HG02763 (cell line): Measurements from ENCODE around the gene FBXO31.

Experiments used
- ATAC-seq: cut with Tn5 transposase; IDR thresholded peaks from one replicate; pipeline ENCODE4 v1.9.1; 2021; ENCODE audit warnings: mild to moderate bottlenecking, moderate library complexity; ENCODE audit not compliant: unreplicated experiment

The FBXO31 gene

DNA sequence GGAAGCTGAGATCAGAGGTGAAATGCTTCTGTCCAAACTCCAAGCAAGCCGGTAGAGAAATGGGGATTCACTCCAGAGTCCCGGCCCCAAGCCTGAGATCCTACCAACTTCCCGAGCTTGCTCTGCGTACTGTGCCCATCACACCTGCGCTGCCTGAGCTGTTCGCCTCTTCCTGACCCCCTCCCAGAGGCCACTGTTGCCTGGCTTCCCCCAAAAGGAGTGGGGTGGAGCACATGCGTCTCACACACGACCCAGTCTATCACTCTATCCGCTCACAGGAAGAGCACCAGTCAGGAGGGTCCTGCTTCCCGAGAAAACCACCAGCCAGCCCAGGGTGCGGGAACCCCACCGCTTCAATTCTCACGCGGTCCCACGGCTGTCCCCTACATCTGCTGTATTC lies 52.9 kb downstream of the FBXO31 start:
- no peak for ATAC-seq

DNA sequence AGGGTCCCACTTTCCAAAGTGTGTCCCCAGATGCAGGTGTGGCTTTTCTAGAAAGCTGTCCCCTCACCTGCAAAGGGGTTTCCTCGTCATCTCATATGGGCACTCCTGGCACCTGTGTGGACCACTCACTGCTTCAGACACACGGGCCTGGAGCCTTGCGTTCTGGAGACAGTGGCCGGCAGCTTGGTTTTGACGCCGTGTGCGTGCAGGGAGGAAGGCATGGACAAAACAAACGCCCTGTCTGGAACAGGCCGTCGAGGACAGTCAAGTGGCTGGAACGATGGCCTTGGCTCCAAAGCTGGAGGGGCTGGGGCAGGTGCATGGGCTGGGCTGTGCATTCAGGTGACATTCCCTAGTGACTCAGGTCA lies 53.3 kb downstream of the FBXO31 start:
- ATAC-seq = no peak

DNA sequence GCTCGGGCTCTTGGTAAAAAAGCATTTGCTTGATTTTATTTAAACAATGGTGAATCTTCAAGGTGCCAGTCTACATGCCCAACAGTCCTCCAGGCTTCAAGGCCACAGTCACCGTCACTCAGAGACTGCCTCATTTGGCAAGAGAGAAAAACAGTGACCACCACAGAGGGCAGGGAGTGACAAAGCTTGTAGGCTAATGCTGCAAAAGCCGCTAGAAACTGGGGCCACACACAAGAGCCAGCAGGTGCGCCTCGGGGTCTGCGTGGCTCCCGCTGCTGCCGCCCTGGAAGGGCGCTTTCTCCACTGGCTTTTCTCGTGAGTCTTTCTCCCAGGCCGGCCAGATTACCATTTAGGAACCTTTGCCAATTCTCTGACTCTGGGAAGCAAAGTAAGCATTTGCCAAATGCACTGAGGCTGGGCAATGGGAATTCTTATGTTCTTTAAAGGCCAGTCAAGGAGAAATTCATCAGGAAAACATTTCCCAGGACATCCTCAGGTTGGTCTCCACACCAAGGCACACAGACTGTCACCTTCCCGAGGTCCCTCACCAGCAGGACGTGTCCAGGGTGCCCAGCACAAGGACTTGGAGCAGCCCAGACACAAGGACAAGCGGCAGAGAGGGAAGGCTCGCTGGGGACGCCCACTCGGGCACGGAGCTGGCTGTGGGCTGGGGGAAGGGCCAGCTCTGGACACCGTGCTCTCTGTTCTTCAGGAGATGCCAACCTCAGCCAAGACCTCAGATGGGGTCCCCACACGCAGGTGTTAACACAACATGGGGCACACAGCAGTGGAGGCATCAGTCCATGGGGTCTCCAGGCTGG lies 53.9 kb downstream of the FBXO31 start:
- no peak for ATAC-seq

DNA sequence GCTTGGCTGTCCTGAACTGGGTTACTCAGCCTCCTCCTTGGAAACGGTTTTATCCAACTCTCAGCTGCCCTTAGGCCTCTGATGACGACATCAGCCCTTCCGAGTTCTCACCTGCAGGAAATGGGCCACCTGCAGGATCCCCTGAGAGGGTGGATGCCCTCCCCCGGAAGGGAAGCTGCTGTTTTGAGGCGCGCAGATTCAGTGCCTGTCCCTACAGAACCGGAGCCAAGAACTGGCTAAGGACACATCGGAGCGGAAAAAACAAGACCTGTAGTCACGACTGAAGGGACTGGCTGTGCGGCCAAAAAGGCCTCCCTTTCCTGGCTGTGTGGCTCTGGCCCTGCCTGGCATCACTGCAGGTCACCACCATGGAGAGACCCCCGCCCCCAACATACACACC lies 54.7 kb downstream of the FBXO31 start:
- no peak for ATAC-seq

DNA sequence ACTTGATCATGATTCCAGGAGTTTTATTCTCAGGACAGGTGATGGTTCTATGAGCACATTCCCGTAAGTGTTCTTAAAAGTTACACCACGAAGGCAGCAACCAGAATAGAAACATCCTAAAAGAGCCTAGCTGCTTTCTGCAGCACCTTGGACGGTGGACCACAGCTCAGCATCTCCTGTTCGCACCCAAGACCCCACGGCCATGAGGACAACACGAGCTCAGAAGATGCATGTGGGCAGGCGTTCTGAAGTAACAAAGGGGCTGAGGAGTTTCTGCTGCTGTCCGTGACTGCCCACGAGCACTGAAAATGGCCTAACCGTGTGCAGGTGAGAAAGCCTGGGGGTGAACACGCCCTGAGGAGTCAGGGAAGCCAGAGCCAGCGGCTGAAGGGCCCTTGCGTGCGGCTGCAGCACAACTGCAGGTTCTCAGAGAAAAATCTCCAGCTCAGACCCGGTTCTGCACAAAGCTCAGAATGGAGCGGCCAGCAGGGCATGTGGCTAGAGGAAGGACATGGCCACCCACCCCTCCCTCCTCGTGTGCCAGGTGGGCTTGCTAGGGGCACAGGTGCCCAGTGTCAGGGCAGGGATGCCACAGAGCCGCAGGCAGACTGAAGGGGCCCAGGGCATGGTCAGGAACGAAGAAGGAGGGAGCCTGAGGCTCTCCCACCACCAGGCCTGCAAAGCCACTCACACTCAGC lies 55.6 kb downstream of the FBXO31 start:
- no peak for ATAC-seq

DNA sequence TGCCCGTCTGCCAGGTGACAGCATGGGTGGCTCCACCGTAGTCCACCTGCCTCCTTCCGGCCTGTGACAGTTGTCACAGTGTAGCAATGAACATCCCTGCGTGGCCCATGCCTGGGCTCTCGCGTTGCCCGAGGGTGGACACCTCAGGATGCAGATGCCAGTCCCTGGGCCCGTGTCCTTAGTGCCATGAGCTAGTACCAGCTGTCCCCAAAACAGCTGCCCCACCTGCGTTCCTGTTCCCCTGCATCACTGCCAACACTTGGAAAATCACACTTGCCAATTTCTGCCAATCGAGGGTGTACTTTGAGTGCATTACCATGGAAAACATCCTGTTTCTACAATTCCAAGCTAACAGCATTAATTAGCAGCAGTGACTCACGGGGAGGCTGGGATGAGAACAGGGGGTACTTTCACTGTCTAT lies 57.4 kb downstream of the FBXO31 start:
- no peak for ATAC-seq

DNA sequence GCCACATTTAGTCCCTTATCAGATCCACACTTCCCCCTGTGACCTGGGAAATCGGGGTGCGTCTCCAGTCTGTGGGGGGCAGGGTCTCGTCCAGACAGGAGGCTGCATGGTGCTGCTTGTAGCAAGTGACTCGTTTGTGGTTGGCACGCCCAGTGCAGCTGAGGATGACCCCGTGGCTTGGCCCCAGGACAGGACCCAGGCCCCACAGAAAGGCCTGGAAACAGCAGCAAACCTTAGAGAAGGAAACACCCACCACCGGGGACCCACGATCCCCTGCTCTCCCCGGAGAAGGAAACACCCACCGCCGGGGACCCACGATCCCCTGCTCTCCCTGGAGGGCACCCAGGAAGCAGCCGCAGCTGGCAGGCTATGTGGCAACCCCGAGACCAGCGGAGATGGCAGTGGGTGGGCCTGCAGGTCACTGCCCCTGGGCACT lies 58.1 kb downstream of the FBXO31 start:
- ATAC-seq = no peak

DNA sequence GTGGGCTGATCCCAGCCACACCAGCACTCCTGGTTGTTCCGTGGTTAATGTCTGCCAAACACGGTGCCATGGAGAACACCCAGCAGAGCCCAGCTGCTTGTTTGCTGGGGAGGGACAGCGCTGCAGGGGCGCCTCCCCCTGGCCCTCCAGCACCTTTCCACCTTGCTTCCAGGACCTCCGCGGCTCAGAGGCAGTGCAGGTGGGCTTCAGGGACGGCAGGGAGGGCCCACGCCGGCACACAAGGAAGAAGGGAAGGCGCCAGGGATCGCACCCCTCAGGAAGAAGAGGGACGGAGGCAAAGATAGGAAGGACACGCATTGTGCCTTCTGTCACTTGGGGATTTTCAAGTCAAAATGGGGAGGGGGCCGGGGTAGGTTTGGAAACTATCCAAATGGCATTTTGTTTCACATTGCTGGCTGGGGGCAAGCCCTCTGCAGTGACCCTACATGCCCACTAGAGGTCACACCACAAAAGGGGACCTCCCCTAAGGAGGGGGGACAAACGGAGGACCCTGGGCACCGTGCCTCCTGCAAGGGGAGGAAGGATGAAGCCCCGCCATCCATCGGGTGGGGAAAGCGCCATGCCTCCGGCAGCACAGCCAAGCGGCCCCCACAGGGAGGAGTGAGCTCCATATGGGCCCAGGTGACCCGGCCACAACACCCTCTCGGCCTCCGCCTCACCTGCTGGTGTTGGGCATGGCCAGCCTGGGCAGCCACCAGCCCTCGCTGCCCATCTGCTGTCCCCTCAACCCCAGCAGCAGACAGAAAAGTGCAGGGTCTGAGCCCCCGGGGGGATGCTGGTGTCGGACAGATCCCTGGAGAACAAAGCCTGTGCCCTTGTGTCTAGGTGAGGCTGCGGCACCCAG lies 58.9 kb downstream of the FBXO31 start:
- ATAC-seq = no peak

DNA sequence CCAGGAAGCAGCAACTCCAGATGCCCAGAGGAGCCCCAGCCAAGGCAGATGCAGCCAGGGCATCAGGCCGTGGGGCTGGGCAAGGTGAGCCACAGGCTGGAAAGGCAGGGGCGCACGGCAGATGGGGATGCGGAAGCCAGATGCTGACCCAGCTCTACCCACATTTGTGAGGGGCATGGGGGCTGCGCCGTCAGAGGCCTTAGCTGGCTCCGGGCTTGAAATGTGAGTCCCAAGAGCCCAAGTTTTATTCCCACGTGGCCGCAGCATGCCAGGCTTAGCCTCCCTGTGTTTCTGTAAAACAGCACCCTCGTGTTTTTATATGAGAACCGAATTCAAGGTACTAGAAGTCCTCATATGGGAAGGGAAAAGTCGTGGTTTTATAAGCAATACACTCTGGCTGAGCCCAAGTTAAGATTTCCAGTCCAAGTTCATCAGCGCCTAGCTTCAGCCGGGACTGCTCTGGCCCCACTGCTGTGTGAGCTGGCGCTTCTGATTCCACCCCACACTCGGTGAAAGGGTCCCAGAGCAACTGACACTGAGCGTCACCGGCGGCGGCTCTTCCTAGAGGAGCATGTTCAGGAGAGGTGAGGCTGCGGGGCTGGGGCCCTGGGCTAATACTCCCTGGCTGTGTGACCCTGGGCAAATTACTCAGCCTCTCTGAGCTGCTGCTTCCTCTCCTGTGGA lies 59.7 kb downstream of the FBXO31 start:
- ATAC-seq = no peak

DNA sequence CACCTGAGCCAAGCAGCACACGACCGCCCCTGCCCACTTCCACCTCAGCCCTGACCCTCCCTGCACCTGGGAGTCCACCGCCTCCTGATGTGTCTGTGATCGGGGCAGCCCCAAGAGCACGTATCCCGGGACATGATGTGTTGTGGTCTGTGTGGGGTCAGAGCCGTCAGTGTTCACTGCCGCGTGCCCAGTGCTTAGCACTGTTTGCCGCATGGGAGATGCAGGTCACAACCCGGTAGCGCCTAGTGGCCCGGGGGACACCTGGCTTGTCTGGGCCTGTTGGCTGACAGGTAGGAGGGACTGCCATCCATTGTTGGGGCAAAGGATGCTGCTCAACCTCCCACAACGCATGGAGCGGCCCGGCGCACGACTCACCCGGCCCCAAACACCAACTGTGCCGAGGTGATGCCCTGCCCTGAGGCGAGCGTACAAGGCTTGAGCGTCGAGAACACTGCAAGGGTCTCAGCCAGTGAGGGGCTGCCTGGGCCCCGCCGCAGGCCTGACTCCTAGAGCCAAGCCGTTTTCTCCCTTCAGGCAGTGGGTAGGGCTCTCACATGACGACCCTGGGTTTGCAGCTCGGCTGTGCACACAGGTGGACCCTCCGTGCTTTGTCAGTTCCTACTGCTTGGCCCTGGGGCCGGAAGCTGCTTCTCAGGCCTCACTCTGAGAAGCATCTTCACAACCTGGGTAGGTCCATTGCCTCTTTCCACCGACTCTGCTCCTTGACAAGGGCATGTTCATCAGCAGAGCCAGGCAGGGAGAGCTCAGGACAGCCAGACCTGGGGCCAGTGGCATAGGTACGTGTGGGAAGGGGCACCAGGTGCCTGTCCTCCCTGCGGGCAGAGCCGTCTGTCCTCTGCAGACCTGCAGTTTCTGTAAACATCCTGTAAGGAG lies 60.5 kb downstream of the FBXO31 start:
- ATAC-seq = no peak

DNA sequence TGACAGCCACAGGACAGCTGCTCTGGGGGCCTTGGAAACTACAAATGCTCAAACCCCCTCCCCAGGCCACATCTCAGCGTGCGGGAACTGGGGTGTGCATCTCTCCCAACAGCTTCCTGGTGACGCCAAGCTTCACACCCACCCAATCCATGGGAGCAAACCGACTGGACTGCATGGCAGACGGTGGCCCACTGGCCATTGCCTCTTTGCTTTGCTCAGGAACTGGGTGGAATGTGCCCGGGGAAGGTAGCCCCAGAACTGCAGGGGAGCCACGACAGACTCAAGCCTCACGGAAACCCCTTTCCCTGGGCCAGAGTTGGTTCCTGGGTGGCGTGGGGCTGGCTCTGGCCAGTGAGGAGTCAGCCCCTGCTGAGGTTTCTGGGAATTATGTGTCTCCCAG lies 61.2 kb downstream of the FBXO31 start:
- ATAC-seq = no peak

DNA sequence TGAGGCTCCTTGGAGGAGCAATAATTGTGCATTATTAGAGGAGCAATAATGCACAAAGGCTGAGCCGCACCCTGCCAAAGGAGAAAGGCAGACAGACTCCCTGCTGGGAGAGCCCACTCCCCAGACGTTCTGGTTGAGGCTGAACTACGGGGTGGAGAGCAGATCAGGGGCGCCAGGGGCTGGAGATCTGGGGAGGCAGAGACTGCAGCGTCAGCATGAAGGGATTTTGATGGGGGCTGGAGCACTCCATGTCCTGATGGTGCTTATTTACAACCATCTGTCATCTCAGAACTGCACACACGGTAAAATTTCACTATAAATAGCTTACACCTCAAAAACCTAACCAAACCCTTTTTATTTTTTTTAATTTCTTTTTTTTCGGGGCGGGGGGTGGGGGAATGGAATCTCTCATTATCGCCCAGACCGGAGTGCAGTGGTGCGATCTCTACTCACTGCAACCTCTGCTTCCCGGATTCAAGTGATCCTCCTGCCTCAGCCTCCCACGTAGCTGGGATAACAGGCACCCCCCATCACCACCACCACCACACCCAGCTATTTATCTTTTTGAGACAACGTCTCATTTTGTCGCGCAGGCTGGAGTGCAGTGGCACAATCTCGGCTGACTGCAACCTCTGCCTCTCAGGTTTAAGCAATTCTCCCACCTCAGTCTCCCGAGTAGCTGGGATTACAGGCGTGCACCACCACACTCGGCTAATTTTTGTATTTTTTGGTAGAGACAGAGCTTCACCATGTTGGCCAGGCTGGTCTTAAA lies 62.1 kb downstream of the FBXO31 start:
- no peak for ATAC-seq

DNA sequence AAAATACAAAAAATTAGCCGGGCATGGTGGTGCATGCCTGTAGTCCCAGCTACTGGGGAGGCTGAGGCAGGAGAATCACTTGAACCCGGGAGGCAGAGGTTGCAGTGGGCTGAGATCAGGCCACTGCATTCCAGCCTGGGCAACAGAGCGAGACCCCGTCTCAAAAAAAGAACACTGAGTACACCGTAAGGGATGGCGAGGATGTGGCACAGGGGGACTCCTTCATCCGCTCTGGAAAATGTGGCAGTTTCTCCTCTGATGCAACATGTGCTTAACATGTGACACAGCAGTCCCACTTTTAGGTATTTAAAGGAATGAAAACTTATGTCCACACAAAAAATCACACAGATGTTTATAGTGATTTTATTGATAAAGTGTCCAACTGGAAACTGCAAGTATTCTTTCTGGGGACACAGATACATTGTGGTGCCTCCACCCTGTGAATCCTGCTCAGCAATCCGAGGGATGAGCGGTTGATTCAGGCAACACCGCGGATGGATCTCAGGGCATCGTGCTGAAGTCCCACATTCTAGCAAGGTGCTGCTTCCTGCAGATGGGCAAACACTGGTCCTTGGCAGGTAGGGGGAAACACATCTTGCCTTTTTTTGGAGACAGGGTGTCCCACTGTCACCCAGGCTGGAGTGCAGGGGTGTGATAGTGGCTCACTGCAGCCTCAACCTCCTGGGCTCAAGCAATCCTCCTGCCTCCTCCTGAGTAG lies 62.9 kb downstream of the FBXO31 start:
- ATAC-seq = no peak

DNA sequence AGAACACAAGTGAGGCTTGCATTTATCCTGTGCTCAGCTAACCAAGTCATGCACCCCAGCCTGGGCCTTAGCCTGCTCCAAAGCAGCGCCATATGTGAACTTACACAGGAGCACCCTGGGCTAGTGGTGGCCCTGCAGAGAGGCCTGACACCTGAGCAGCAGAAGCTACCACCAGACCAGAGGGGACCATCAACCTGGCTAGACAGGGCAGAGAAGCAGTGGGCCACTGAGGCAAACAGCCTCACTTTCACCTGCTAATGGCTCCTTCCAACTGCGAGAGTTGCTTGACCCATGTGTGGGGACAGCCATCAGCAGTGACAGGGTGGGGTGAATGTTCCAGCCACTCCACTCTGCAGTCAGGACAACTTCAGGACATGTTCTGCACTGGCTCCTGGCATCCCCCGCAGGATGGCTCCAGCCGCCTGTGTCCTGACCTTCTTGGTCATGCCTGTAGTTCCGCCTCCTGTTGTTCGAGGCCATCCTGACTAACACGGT lies 63.5 kb downstream of the FBXO31 start:
- ATAC-seq = no peak

DNA sequence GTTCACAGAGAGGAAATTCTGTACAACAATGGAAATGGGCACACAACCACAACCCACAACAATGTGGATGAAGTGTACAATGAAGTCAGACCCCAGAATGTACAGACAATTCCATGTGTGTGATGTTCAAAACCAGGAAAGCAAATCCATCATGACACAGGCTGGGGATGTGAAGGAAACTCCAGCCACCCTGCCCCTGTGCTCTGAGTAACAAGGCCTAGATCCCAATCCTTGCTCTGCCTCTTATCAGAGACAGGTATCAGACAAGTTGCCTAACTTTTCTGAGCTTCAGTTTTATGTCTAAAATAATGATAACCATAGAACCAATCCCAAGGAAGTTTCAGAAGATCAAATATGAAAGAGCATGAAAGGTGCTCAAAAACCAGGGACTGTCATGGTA lies 64.6 kb downstream of the FBXO31 start:
- no peak for ATAC-seq

DNA sequence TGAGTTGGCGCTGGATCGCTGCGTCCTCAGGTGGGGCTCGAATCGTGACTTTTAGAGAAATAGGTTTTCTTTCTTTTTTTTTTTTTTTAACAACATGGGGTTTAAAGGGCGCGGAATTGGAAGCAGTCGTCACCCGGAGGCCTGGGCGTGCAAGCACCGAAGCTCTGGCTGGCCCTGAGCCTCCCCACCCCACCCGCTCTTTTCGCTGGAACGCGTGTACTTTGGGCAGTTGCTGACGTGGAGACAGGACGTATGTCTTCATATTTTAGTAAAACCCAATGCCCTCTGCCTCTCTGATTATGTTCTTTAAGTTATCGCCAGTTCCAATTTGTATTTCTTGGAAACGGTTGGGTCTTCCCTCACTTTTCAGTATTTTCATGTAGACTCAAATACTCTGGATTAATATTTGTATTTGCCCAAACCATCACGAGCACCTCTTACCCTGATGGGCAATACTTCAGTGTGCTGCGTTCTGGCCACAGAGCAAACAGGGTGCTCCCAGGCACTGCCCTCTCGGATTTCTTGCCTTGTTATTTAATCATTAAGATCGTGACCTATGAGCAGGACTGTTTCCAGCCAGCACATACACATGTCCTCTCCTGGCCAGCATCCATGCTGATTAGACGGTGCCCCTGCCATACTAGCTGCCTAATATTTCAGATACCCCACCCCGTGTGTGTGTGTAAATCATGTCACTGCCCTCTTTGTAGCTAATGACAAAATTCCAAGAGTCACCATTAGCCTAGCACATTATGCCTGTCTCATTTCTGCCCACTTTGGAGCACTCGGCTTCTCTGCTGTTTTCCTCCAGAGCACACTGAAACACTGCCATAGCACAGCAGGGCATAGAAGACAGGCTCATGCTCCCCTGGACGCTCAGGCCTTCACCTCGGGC lies 65.6 kb downstream of the FBXO31 start:
- no peak for ATAC-seq
